CD14-positive monocyte (primary cell): Measurements from ENCODE around the gene SOWAHB. TPM values are rescaled to one million over a fixed set of nuclear protein-coding genes. Genes with fewer than 3 reads are reported as not detected.
"Not testable (repeated sequence)": the region's sequence is repeated elsewhere in the genome, so short reads cannot be mapped to it uniquely, and the experiment has no call there.

Experiments used
- DNase-seq, 3 donors: peaks; one replicate each; pipeline ENCODE4 v3.0.0-alpha.2; 2011 to 2022
- H2AFZ ChIP-seq: 2 replicates; pipeline ENCODE4 v1.6.0; 2012; ENCODE audit warnings: mild to moderate bottlenecking, low read depth, low read length, inconsistent platforms; ENCODE audit not compliant: insufficient read depth, poor library complexity, severe bottlenecking
- H3K27ac ChIP-seq, 2 donors: 1 replicate in 1 of 2; 2 replicates in 1 of 2; pipeline ENCODE4 v1.5.1; 2012 to 2013; ENCODE audit warnings: low read length in 2 of 2, control low read depth in 1 of 2, inconsistent platforms in 1 of 2, low read depth in 1 of 2, mild to moderate bottlenecking in 1 of 2
- H3K27me3 ChIP-seq, 2 donors: one replicate each; pipeline versions ENCODE4 v1.6.0 to v1.6.1; 2011 to 2013; ENCODE audit warnings: low read length in 2 of 2; ENCODE audit not compliant: control insufficient read depth in 2 of 2, insufficient read depth in 2 of 2
- H3K36me3 ChIP-seq, 2 donors: replicated peaks in 1 of 2; 1 replicate in 1 of 2; 2 replicates in 1 of 2; pipeline versions ENCODE4 v1.5.1 to v1.6.1; 2012 to 2013; ENCODE audit warnings: low read length in 2 of 2, control low read depth in 1 of 2, inconsistent platforms in 1 of 2, mild to moderate bottlenecking in 1 of 2; ENCODE audit not compliant: insufficient read depth in 2 of 2, control insufficient read depth in 1 of 2
- H3K4me1 ChIP-seq, 2 donors: 1 replicate in 1 of 2; 2 replicates in 1 of 2; pipeline versions ENCODE4 v1.5.1 to v1.6.1; 2012 to 2013; ENCODE audit warnings: low read length in 2 of 2, control low read depth in 1 of 2, inconsistent platforms in 1 of 2, mild to moderate bottlenecking in 1 of 2, moderate library complexity in 1 of 2; ENCODE audit not compliant: insufficient read depth in 2 of 2, control insufficient read depth in 1 of 2
- H3K4me2 ChIP-seq: replicated peaks from 2 replicates; pipeline ENCODE3; 2012; ENCODE audit warnings: low read length, moderate library complexity, mild to moderate bottlenecking; ENCODE audit not compliant: poor library complexity, severe bottlenecking; ENCODE audit errors: extremely low read depth
- H3K4me3 ChIP-seq, 3 experiments: fragments of 200-600 bp in 1 of 3; sonication (generic) in 1 of 3; replicated peaks in 1 of 3; 1 replicate in 2 of 3; 2 replicates in 1 of 3; pipeline ENCODE4 v1.5.1; 2011 to 2013; ENCODE audit warnings: low read length in 3 of 3, mild to moderate bottlenecking in 3 of 3, control low read depth in 2 of 3, low read depth in 2 of 3, inconsistent platforms in 1 of 3, moderate library complexity in 1 of 3
- H3K79me2 ChIP-seq: 2 replicates; pipeline ENCODE4 v1.6.0; 2012; ENCODE audit warnings: mild to moderate bottlenecking, control low read depth, inconsistent platforms, low read length, moderate library complexity; ENCODE audit not compliant: insufficient read depth
- H3K9ac ChIP-seq: 2 replicates; pipeline ENCODE4 v1.6.0; 2017; ENCODE audit warnings: low read length, mild to moderate bottlenecking; ENCODE audit not compliant: insufficient read depth, poor library complexity, severe bottlenecking
- H3K9me3 ChIP-seq, 2 donors: replicated peaks in 1 of 2; 1 replicate in 1 of 2; 2 replicates in 1 of 2; pipeline versions ENCODE4 v1.5.1 to v1.6.1; 2012 to 2013; ENCODE audit warnings: low read length in 2 of 2, control low read depth in 1 of 2; ENCODE audit not compliant: control insufficient read depth in 1 of 2, insufficient read depth in 1 of 2
- H4K20me1 ChIP-seq: 2 replicates; pipeline ENCODE4 v1.6.0; 2012; ENCODE audit warnings: mild to moderate bottlenecking, low read length, control low read depth, moderate library complexity; ENCODE audit not compliant: insufficient read depth
- H3K27ac Mint-ChIP-seq, 7 donors: one replicate each; pipeline ENCODE4 v1.8.0; 2020; ENCODE audit warnings: mild to moderate bottlenecking in 7 of 7, mixed read lengths in 7 of 7, moderate library complexity in 6 of 7, inconsistent platforms in 2 of 7
- H3K27me3 Mint-ChIP-seq, 3 donors: one replicate each; pipeline ENCODE4 v1.8.0; 2021 to 2022; ENCODE audit warnings: low read depth in 3 of 3, mild to moderate bottlenecking in 3 of 3, mixed read lengths in 3 of 3, moderate library complexity in 3 of 3, inconsistent platforms in 1 of 3
- H3K36me3 Mint-ChIP-seq, 2 donors: one replicate each; pipeline ENCODE4 v1.8.0; 2020; ENCODE audit warnings: mixed read lengths in 2 of 2, inconsistent platforms in 1 of 2, mild to moderate bottlenecking in 1 of 2
- H3K4me1 Mint-ChIP-seq: one replicate; pipeline ENCODE4 v1.8.0; 2020; ENCODE audit warnings: mild to moderate bottlenecking, mixed read lengths
- H3K4me3 Mint-ChIP-seq, 2 donors: one replicate each; pipeline ENCODE4 v1.8.0; 2020; ENCODE audit warnings: mild to moderate bottlenecking in 2 of 2, mixed read lengths in 2 of 2, moderate library complexity in 1 of 2
- H3K9me3 Mint-ChIP-seq, 7 donors: one replicate each; pipeline ENCODE4 v1.8.0; 2020 to 2022; ENCODE audit warnings: mixed read lengths in 7 of 7, mild to moderate bottlenecking in 6 of 7, moderate library complexity in 6 of 7, inconsistent platforms in 2 of 7
- WGBS: methylation state at CpG from one replicate; pipeline ENCODE4 v1.1.5; 2013; ENCODE audit warnings: missing lambda C conversion rate; ENCODE audit not compliant: insufficient coverage; 5-methylcytosine and 5-hydroxymethylcytosine counted together
- intact Hi-C, 2 donors: fragments of 100-400 bp; cut with micrococcal nuclease; formaldehyde crosslinking; loops; one replicate each; pipeline versions ENCODE4 v1.15.0 to v1.15.1; 2023
- polyA plus RNA-seq, 3 donors: library from polyadenylated mRNA; depleted of rRNA in 1 of 3; unstranded in 2 of 3; stranded (reverse) in 1 of 3; fragments of 300-500 nt in 2 of 3; fragments of >200 nt in 1 of 3; fragmentation: Illumina TruSeq in 2 of 3; gene quantifications; 1 replicate in 2 of 3; 2 replicates in 1 of 3; pipeline ENCODE4 v1.2.3, GENCODE V29; 2012 to 2021
- TF ChIP-seq, protein P1 (sequence below): fragments of 200-600 bp; IDR thresholded peaks from one replicate; pipeline ENCODE4 v1.8.0; 2022; ENCODE audit warnings: antibody characterized with exemption, mild to moderate bottlenecking

SOWAHB gene
- polyA plus RNA-seq, 3 donors, result not detected

- Histone ChIP-seq H3K4me2 (no peak overlapping the region), H4K20me1 (no peaks in the 10 kb centered on the region), H3K4me3 (no peak overlapping the region), H2AFZ (no peak overlapping the region), H3K27me3 (no peaks in the 10 kb centered on the region), H3K9me3 (no peaks in the 10 kb centered on the region), H3K79me2 (no peaks in the 10 kb centered on the region), H3K4me1 (no peaks in the 10 kb centered on the region), H3K36me3 (no peaks in the 10 kb centered on the region), H3K27ac (no peak overlapping the region), H3K9ac (no peak overlapping the region)
- no peaks in the 10 kb centered on the region for H3K36me3 Mint-ChIP-seq
- no peak overlapping the region for H3K4me3 Mint-ChIP-seq
- H3K27me3 Mint-ChIP-seq, result peaks cover 2 to 7% (median 6%) of the 10 kb centered on the region in 3 donors
- no peaks in the 10 kb centered on the region for H3K4me1 Mint-ChIP-seq
- TF ChIP-seq, protein P1, sequence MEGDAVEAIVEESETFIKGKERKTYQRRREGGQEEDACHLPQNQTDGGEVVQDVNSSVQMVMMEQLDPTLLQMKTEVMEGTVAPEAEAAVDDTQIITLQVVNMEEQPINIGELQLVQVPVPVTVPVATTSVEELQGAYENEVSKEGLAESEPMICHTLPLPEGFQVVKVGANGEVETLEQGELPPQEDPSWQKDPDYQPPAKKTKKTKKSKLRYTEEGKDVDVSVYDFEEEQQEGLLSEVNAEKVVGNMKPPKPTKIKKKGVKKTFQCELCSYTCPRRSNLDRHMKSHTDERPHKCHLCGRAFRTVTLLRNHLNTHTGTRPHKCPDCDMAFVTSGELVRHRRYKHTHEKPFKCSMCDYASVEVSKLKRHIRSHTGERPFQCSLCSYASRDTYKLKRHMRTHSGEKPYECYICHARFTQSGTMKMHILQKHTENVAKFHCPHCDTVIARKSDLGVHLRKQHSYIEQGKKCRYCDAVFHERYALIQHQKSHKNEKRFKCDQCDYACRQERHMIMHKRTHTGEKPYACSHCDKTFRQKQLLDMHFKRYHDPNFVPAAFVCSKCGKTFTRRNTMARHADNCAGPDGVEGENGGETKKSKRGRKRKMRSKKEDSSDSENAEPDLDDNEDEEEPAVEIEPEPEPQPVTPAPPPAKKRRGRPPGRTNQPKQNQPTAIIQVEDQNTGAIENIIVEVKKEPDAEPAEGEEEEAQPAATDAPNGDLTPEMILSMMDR, result no peak
- no peak overlapping the region for H3K27ac Mint-ChIP-seq
- no peak for DNase-seq
- intact Hi-C loops, result loop anchor here in 1 of 2 donors (2.0 kb wide), 1 partner anchor 33 kb away; no protein-coding TSS in a partner anchor
- WGBS, result no CpG with 5 or more reads among the region's 1 CpG
- peaks cover 0 to 3% (median 0%) of the 10 kb centered on the region in 7 donors for H3K9me3 Mint-ChIP-seq
Observed at GRCh38 chr4:76881375-76881774, 16.6 kb downstream of the SOWAHB start.

DNA sequence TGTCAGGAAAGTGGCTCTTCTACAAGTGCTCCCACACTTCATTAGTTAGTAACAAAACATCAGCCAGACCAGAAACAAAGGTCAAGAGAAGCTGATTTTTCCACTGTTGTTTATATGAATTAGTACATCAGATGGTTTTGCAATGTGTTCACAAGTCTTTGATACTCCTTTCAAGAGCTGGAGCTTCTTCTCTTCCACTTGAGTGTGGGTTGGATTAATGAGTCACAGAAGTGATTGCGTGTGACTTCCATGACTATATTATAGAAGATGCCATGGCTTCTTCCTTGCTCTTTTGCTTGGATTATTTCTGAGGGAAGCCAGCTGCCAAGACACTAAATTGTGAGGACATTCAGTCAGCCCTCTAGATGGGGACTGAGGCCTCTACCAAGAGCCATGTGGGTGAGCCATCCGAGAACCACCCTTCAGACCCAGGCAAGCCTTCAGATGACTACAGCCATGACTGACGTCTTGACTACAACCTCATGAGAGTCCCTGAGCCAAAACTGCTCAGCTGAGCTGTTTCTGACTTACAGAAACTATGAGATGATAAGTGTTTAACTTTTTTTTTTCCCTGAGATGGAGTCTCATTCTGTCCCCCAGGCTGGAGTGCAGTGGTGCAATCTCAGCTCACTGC is 18.1 kb downstream of the SOWAHB start:
- H3K27me3 ChIP-seq, result no peaks in the 10 kb centered on the region
- H3K4me1 ChIP-seq, result no peaks in the 10 kb centered on the region
- no peak overlapping the region for H3K9ac ChIP-seq
- H3K27ac ChIP-seq, result no peak overlapping the region
- no peak overlapping the region for H3K4me3 Mint-ChIP-seq
- 90% methylated on average over 2 of the region's 3 CpGs for WGBS
- H3K79me2 ChIP-seq, result no peaks in the 10 kb centered on the region
- TF ChIP-seq, protein P1, result no peak
- intact Hi-C loops, result loop anchor here in 1 of 2 donors (2.0 kb wide), 1 partner anchor 31 kb away; no protein-coding TSS in a partner anchor
- no peak overlapping the region for H2AFZ ChIP-seq
- peaks cover 0 to 1% (median 0%) of the 10 kb centered on the region in 7 donors for H3K9me3 Mint-ChIP-seq
- H3K27me3 Mint-ChIP-seq, result peaks cover 2 to 7% (median 5%) of the 10 kb centered on the region in 3 donors
- no peaks in the 10 kb centered on the region for H3K4me1 Mint-ChIP-seq
- no peaks in the 10 kb centered on the region for H3K36me3 Mint-ChIP-seq
- no peak overlapping the region for H3K4me3 ChIP-seq
- H3K4me2 ChIP-seq, result no peak overlapping the region
- H3K27ac Mint-ChIP-seq, result no peak overlapping the region
- H3K9me3 ChIP-seq, result no peaks in the 10 kb centered on the region
- DNase-seq, result no peak
- no peaks in the 10 kb centered on the region for H3K36me3 ChIP-seq
- H4K20me1 ChIP-seq, result no peaks in the 10 kb centered on the region

- intact Hi-C loops, H3K79me2 ChIP-seq, H3K27me3 ChIP-seq, H3K9me3 ChIP-seq, H3K27ac Mint-ChIP-seq, H3K27ac ChIP-seq, H3K9me3 Mint-ChIP-seq, H3K27me3 Mint-ChIP-seq, H4K20me1 ChIP-seq, H3K4me3 Mint-ChIP-seq, H2AFZ ChIP-seq, DNase-seq, H3K9ac ChIP-seq, H3K4me1 Mint-ChIP-seq, H3K4me2 ChIP-seq, H3K36me3 Mint-ChIP-seq, H3K4me3 ChIP-seq, H3K4me1 ChIP-seq, H3K36me3 ChIP-seq: not testable (repeated sequence)
- 100% methylated on average over 2 of the region's 3 CpGs for WGBS
Observed at GRCh38 chr4:76878641-76879165, 19.2 kb downstream of the SOWAHB start.
